Adipocyte (in vitro differentiated cells): Measurements from ENCODE around the gene HHATL.

Experiments used
- DNase-seq: peaks from one replicate; pipeline ENCODE4 v3.0.0-alpha.2; 2015; ENCODE audit warnings: low read depth
- H3K27me3 ChIP-seq: replicated peaks from 2 replicates; pipeline ENCODE4 v1.7.0; 2013; ENCODE audit warnings: mild to moderate bottlenecking, low read length, moderate library complexity; ENCODE audit not compliant: control insufficient read depth, insufficient read depth
- H3K36me3 ChIP-seq: 2 replicates; pipeline ENCODE4 v1.7.0; 2013; ENCODE audit warnings: low read length, mild to moderate bottlenecking, moderate library complexity; ENCODE audit not compliant: control insufficient read depth, insufficient read depth, severe bottlenecking
- H3K4me1 ChIP-seq: 2 replicates; pipeline ENCODE4 v1.7.0; 2013; ENCODE audit warnings: mild to moderate bottlenecking, low read length, moderate library complexity; ENCODE audit not compliant: control insufficient read depth, insufficient read depth
- H3K4me3 ChIP-seq: 2 replicates; pipeline ENCODE4 v1.7.0; 2013; ENCODE audit warnings: mild to moderate bottlenecking, low read length, moderate library complexity
- H3K9ac ChIP-seq: 2 replicates; pipeline ENCODE4 v1.7.0; 2013; ENCODE audit warnings: mild to moderate bottlenecking, low read length, moderate library complexity
- H3K9me3 ChIP-seq: 2 replicates; pipeline ENCODE4 v1.7.0; 2013; ENCODE audit warnings: mild to moderate bottlenecking, low read length, moderate library complexity; ENCODE audit not compliant: control insufficient read depth

HHATL gene

DNA sequence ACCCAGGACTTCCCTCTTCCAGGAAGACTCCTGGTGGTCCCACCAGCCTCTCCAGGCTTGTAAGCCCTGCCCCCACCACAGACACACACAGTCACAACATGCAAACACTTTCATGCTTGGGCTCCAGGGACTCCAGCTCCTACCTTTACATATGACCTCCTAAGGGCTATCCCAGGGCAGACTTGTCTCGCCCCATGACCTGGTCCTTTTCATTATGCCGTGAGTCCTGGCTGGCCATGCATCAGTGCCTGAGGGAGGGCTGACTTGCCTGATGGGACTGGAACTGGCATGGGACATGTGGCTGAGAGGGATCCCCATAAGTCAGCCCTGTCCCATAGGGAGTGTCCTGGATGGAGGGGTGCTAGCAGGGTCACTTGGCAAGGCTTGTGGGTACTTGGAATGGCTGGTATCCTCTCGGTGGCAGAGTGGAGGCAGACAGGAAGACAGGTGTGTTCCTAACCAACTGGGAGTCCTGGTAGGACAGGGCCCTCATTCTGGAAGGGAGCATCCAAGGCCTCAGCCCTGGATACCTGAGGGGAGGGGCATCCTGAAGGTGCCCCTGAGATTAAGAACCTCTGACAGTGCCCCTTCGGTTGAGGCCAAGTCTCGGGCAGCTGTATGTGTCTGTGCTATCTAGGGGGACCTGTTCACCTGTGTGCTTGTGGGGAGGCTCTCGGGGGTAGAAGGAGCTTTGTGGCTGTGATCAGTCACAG, 540 bp upstream of the HHATL start:
- no peaks in the 10 kb centered on the region for H3K36me3 ChIP-seq
- no peak overlapping the region for H3K4me3 ChIP-seq
- no peak overlapping the region for H3K9ac ChIP-seq
- no peaks in the 10 kb centered on the region for H3K9me3 ChIP-seq
- no peak for DNase-seq
- no peaks in the 10 kb centered on the region for H3K4me1 ChIP-seq
- H3K27me3 ChIP-seq, result peaks cover 43% of the 10 kb centered on the region

DNA sequence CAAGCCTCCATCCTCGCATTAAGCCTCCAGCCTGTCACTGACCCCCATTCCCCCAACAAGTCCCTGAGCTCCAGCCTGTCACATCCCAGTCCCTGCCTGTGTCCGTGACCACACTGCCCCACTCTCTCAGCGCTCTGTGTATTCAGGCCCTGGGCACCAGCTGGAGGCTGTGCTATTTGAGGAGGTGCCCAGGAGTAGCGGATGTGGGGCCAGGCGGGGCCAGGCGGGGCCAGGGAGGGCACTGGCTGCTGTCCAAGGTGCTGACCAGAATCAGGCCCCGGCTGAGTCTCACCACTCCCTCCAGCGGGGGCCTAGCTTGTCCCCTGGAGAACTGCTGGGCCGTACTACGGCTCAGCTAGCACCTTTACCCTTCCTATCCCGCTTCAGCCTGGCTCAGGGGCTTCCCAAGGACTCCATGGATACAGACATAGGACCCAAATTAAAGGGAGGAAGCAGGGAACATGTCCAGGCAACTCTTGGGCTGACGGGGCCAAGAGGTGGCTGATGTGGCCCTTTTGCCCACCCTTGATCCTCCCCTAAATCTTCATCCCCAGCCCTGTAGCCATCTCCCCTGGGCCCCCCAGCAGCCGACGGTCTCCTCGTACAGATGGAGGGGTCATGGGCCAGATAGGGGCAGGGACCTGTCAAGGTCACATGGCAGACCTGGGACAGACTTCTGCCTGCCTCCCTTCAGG, 1.1 kb downstream of the HHATL start:
- H3K4me3 ChIP-seq, result no peak overlapping the region
- H3K36me3 ChIP-seq, result no peaks in the 10 kb centered on the region
- no peak overlapping the region for H3K9ac ChIP-seq

DNA sequence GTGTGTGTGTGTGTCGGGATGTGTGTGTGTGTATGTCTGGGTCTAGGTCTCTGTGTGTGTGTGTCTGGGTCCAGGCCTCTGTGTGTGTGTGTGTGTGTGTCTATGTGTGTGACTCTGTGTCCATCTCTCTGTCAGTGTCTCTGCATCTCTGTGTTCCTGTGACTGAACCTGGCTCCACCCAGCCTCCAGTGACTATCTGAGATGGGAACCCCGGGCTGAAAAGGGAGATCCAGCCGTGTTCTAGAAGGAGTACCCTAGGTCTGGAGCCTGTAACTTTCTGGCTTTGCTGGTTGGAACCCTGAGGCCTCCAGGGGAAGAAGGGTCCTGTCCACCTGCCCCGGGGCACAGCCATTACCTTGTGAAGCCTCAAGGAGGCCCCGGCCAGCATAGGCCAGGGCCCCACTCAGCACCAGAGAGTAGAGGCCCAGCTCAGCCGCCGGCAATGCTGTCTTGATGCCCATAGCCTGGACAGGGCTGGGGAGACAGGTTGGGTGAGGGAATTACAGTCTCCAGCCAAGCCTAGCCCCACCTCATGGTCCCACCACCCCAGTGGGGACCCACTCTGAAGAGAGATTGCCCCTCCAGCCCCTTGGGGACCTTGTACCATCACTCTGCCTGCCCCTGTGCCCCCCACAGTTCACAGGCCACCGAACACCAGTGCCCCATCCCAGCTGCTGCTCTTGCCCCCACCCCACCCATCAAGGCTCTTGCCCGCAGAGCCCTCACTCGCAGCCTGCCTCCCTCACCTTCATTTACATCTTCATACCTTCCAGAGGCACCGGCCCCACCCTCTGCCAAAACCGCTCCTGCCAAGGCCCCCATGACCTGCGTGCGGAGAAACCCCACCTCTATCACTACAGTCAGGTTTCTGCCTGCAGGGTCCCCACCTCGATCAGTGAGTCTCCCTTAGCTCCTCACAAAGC, 2.0 kb downstream of the HHATL start:
- Histone ChIP-seq H3K4me3 (no peak overlapping the region), H3K4me1 (no peaks in the 10 kb centered on the region), H3K36me3 (no peaks in the 10 kb centered on the region), H3K9ac (no peak overlapping the region), H3K9me3 (no peaks in the 10 kb centered on the region), H3K27me3 (peaks cover 44% of the 10 kb centered on the region)
- no peak for DNase-seq

More for the DNA sequence above, 1.1 kb downstream of the HHATL start:
- Histone ChIP-seq H3K4me1 (no peaks in the 10 kb centered on the region), H3K9me3 (no peaks in the 10 kb centered on the region), H3K27me3 (peaks cover 44% of the 10 kb centered on the region)
- DNase-seq, result peak; percentile 64

DNA sequence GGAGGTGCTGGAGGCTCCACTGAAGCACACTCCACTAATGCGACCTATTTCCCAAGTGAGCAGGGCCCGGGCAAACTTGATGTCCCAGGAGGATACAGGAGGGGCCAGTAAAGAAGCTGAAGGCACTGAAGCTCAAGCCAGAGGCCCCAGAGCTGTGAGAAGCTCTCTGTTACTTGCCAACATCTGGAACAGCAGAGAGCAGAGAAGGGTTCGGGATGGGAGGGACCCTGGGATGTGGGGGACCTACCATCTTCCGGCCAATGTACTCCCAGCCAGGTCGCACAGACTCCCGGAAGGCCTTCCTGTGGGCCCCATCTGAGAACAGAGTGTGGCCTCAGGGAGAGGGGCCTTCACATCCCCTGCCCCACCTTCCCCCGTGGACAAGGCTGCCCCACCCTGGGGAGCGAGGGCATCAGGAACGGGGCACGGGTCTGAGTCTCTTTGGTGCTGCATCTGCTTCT, 3.1 kb downstream of the HHATL start:
- no peak for DNase-seq
- H3K4me1 ChIP-seq, result no peaks in the 10 kb centered on the region
- H3K9me3 ChIP-seq, result no peaks in the 10 kb centered on the region
- peaks cover 52% of the 10 kb centered on the region for H3K27me3 ChIP-seq
- H3K9ac ChIP-seq, result no peak overlapping the region
- no peak overlapping the region for H3K4me3 ChIP-seq
- H3K36me3 ChIP-seq, result no peaks in the 10 kb centered on the region

DNA sequence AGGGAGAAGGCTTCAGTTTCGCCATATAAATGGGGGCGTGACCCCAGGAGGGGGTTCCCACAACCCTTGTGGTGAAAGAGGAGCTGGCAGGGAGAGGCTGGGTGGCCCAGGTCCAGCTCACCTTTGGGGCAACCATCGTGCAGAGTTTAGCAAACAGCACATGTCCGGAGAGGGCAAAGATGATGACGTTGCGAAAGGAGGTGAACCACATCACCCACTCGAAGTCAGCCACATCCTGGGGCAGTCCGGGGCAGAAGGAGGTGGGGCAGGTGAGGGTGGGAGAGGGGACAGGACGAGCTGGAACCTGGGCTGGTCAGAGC, 3.7 kb downstream of the HHATL start:
- Histone ChIP-seq H3K9ac (no peak overlapping the region), H3K4me3 (no peak overlapping the region), H3K27me3 (peaks cover 55% of the 10 kb centered on the region), H3K9me3 (no peaks in the 10 kb centered on the region), H3K4me1 (no peaks in the 10 kb centered on the region), H3K36me3 (no peaks in the 10 kb centered on the region)
- DNase-seq, result no peak

DNA sequence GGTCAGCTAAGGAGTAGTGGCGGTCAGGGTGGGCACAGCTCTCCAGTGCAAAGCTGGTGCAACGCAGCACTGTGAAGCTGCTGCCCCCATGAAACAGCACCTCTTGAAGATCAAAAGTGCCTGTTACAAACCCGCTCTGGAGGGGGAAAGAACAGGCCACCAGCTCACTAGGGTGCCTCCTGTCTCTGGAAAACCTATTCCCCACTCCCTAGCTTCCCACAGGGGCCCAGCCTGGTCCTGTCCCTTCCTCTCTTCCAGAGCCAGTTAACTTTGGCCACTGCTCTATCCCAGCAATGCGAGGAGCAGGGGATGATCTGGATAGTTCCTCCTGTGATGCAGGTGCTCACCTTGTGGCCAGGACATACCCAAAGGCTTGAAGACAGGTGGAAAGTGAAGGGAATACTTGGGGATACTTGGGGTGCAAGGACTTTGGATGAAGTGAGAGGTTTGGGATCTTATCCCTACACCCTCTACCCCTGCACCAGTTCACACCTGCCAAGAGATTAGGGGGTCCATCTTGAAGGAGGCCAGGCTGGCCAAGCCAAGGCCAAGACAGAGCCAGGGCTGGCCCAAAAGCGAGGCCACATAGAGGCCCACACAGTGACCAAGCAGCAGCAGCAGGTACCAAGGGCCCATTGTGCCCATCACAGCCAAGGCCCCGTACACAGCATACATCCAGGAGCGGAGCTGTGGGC, 4.2 kb downstream of the HHATL start:
- H3K9me3 ChIP-seq, result no peaks in the 10 kb centered on the region
- DNase-seq, result no peak

DNA sequence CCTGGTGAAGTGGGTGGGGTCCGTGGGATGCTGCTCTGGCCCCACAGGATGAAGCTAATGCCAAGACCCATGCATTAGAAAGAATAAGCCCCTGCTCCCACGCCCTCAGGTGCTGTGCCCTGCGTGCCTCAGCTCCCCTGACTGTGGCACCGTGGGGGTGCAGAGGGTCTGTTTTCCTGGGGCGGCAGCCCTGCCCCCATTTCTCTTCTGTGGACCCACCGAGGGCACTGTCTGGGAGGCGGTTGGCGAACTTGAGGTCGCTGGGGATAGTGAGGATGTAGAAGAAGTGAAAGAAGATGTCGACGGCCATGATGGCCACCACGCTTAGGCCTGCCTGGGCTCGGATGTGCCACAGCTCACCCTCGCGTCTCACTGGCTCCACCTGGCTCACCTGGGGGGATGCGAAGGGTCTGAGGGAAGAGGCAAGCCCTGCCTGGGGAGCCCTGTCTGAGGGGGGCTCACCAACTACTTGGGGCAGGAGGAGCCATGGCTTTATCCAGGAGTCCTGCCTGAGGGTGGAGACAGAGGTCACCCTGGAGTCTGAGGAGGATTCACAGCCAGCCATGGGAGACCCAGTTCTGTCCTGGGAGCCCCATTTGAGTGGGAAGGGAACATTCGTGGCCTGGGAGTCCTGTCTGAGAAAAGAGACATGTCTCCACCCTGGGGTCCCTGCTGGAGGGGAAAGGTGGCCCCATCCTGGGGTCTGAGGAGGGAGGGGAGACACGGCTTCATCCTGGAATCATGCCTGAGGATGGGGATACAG, 5.1 kb downstream of the HHATL start:
- H3K9ac ChIP-seq, result no peak overlapping the region
- H3K36me3 ChIP-seq, result no peaks in the 10 kb centered on the region
- peaks cover 48% of the 10 kb centered on the region for H3K27me3 ChIP-seq
- H3K4me3 ChIP-seq, result no peak overlapping the region
- H3K4me1 ChIP-seq, result no peaks in the 10 kb centered on the region
- H3K9me3 ChIP-seq, result no peaks in the 10 kb centered on the region
- no peak for DNase-seq

More for the DNA sequence above, 4.2 kb downstream of the HHATL start:
- Histone ChIP-seq H3K36me3 (no peaks in the 10 kb centered on the region), H3K4me3 (no peak overlapping the region), H3K9ac (no peak overlapping the region), H3K4me1 (no peaks in the 10 kb centered on the region), H3K27me3 (peaks cover 54% of the 10 kb centered on the region)

DNA sequence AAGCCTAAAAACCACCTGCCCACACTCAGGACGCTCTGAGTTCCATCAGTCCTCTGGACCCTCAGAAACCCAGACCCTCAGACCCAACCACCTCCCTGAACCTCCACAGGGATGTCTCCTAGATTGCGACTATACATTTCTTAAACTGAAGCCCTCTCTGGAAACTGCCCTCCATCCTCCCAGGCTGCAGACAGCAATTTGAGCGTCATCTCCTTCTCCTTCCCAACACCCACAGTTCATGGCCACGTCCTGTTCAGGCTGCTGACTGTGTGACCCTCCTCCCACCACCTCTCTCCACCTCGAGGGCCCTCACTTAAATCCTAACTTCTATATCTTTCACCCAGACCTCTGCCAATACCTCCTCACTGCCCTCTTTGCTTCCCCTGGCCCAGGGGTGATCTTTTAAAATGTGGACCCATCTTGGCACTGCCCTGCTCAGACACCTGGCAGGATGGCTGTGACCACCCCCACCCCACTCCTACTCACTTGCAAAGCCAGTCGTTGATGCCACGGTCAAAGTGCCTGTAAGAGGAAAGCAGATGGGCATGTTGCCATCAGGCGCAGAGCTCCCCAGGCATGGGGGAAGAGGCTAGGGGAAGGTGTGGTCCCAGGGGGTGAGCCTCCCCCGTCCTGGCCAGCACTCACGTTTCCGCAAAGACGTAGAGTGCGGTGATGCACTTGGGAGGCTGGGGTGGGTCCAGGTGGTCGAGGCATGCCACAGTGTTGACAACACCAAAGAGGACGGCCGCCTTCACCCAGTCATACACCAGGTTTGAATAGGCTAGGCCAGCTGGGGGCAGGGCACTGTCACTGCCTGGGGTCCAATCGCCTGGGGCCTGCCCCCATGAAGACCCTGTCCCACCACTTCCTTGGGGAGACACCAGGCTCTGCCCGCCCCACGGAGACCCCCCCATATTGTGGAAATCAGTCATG, 6.0 kb downstream of the HHATL start:
- DNase-seq, result no peak
- Histone ChIP-seq H3K9ac (no peak overlapping the region), H3K27me3 (peaks cover 48% of the 10 kb centered on the region), H3K9me3 (no peaks in the 10 kb centered on the region), H3K36me3 (no peaks in the 10 kb centered on the region), H3K4me1 (no peaks in the 10 kb centered on the region), H3K4me3 (no peak overlapping the region)

DNA sequence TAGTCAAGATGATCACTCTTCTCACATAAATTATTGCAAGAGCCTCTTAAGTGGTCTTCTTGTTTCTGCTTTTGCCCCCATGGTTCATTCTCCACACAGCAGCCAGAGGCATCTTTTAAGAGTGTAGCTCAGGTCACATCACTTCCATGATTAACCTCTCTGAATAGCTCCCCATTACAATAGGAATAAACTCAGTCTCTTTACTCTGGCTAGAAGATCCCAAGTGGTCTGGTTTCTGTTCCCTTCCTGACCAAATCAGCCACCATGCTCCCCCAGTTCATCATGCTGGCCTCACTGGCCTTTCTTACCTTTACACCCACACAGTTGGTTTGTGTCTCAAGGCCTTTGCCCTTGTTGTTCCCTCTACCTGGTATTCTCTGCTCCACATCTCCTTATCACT, 8.2 kb downstream of the HHATL start:
- H3K4me3 ChIP-seq, result no peak overlapping the region
- peaks cover 51% of the 10 kb centered on the region for H3K27me3 ChIP-seq
- no peak for DNase-seq

DNA sequence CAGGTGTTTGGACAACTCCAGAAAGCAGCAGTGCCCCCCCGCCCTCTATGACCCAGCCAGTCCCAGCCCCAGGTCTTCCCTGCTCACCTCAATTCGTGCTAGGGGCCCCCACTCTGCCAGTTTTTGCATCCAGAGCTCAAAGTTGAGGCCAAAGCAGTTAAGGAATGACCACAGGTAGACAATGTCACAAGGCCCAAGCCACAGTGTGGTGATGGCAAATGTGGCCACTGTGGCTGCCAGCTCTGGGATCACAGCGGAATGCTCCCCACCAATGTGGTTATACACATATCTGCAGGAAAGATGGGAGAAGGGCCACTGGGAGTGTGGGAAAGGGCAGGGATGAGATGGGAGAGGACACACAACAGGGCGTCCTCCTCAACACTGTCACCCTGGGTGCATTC, 9.1 kb downstream of the HHATL start:
- H3K36me3 ChIP-seq, result no peaks in the 10 kb centered on the region
- no peak overlapping the region for H3K9ac ChIP-seq
- H3K9me3 ChIP-seq, result no peaks in the 10 kb centered on the region
- H3K27me3 ChIP-seq, result peaks cover 57% of the 10 kb centered on the region
- H3K4me1 ChIP-seq, result peaks cover 7% of the 10 kb centered on the region
- H3K4me3 ChIP-seq, result no peak overlapping the region
- DNase-seq, result no peak

More for the DNA sequence above, 8.2 kb downstream of the HHATL start:
- Histone ChIP-seq H3K9ac (no peak overlapping the region), H3K4me1 (peaks cover 7% of the 10 kb centered on the region), H3K9me3 (no peaks in the 10 kb centered on the region), H3K36me3 (no peaks in the 10 kb centered on the region)
